HG02588 (cell line): ENCODE measurements around the gene CAMTA1.
"Not testable (repeated sequence)": the region's sequence is repeated elsewhere in the genome, so short reads cannot be mapped to it uniquely, and the experiment has no call there.

Experiments
- ATAC-seq: cut with Tn5 transposase; IDR thresholded peaks from one replicate; pipeline ENCODE4 v1.9.1; 2021; ENCODE audit warnings: mild to moderate bottlenecking, moderate library complexity; ENCODE audit not compliant: unreplicated experiment

CAMTA1 gene

DNA sequence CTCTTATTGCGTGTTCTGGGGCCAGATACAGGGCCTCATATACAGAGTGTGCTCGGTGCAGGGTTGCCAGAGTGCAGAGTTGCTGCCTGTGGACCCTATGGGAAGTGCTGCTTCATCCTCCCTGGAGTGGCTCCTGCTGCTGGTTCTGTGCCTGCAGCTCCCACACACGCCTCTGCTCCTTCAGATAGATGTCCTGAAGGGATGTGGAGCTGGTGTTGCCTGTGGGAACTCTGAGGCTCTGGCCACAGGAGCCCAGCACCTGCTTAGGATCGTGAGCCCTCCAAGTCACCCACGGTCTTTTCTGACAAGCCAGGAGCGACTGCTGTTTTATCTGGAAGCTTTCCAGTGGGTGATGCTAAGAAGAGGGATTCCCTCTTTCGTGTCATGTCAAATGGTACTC is 120.5 kb downstream of the CAMTA1 start:
- no peak for ATAC-seq

DNA sequence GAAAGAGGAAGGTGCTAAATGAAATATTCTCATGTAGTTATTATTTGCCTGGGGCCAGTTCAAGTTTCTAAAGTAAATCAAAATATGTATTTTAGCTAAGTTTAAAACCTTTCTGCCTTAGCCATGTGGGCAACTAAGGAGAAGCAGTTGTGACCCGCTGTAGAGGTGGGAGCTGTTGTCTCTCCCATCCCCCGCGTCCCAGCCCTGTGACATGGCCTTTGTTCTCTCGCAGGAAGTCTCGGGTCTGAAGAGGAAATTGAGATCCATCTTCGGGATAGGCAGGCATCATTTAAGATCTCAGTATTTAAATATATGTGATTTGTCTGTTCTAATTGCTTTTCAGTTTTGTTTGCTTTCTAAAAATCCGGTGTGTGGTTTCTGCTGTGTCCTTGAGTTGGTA is 121.5 kb downstream of the CAMTA1 start:
- no peak for ATAC-seq

DNA sequence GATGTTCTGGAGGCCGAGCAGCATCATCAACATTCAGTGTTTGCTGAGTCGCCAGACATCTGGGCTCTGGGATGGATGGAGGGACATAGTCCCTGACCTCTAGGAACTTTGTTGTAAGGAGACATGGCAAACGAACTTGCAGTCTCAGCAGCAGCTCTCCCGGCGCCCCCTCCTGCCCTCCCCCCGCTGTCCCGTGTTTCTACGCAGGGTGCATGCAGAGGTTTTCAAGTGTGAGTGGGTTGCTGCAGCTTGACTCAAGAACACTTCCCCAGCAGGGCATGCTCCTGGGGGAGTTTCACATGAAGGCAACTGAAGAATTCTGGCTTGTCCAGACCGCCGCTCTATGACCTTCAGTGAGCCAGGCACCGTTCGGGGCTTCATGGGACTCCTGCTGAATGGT is 121.9 kb downstream of the CAMTA1 start:
- ATAC-seq, result no peak

DNA sequence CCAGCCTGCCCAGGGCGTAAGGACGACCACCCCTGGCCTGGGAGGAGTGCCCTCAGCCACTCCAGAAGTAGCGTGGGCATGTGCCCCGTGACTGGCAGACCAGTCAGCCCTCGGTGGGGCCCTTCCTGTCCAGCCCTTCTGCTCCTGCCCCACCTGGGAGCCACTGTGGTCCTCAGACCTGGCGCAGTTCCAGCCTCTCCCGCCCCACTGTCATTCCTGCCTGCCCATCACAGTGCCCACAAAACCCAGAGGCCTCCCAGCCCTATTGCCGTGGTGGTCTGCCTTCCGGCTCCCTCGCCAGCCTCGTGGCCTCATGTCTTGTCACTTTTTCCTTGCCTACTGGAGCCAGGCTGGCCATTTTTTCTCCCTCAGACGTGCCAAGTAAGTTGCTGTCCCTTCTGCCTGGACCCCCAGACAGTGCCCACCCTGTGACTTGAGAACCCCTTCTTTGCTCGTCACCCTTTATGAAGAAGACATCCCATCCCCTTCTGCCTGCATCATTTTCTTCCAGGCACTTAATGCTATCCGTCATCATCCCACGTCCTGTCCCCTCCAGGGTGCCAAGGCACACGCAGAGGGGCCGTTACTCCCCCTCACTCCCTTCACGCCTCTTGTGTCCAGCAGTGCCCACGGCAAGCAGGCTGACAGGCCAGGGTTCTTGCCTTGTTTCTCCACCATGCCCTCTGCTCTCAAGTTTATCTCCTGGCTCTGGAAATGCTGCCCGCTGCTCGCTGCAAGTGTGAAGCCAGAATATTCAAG is 122.6 kb downstream of the CAMTA1 start:
- ATAC-seq, result no peak

DNA sequence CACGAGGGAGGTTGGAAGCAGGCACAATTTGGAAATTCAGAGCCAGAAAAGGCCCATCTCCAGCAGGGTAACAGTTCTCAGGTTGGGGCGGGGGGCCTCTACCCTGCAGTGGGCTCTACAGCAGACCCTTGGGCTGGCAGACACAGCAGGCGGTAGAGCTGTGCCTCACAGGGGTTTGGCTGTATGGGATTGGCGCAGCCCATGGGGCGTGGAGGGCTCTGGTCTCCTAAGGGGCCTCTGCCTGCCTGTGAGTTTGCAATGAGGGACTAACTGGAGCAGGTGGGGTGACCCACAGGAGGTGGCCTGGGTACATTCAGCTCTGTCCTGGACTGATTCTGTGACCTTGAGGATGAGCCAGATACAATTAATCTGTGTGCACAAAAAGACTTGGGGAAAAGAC is 124.1 kb downstream of the CAMTA1 start:
- ATAC-seq, result no peak

DNA sequence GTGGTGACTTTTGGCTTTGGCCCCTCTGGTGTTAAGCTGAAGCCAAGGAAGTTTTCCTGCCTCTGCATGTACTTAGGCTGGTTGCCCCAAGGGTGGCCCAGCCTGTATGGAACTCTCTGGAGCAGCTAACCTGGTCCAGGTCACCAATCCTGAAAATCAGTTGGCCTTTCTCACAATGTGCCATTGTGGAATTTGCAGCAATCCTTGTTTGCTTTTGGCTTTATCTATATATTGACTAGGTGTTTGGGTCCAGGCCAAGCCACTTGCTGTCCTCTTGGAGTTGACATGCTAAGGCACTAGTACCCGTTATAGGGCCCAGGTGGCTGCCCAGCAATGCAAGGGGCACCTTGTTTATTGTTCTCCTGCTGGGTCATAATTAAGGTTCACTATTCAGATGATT is 124.6 kb downstream of the CAMTA1 start:
- no peak for ATAC-seq

DNA sequence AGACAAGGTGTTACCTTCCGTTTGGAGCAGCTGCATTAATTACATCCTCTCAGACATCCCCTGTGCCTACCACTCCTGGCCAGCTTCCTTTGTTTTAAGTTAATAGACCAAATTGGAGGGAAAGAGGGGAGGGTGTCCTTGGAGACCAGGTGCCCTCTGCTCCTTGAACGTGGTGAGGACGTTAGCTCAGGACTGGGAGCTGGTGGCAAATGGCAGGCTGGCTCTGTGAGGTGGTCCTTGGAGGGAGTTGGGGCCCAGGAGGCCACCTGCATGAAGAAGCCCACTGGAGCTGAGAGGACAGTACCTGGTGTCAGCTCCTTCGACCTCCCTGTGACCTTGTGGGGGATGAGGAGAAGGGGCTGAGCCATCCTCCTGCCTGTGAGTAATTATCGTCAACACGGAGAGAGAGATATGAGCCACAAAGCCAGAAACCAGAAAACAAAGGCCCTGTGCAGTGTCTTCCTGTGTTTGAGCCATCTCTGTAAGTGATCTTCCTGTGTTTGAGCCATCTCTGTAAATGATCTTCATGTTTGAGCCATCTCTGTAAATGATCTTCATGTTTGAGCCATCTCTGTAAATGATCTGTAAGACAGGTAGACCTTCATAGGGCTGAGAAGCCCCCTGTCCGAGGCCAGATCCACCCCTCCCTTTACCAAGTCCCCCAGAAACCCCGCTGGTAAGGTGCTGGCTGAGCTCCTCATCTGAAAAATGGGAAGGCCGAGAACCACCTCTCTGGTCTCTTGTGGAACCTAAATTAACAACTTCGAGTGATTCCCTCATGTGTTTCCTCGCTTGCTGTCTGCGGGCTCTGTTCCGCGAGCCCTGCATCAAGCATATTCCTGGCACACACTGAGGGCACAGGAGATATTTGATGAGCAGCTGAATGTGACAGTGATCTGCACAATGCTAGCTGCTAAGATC is 126.0 kb downstream of the CAMTA1 start:
- ATAC-seq, result no peak

DNA sequence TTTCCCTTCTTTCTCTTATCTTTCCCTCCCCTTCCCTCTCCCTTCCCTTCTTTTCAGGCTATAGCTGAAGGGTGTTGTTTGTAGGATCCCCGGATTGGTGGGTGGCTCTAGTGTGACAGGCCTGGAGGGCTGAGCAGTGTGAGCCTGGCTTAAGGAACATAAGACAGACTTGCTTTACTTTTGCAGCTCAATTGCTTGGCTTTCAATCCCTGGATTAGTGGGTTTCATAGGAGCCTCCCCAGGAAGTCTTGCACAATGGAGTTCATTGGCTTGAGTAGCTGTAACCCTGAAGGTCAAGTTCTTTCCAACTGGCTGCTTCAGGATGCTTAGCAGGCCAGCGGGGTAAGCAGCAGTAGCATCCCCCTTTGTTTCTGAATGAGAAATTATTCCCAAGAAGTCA is 126.7 kb downstream of the CAMTA1 start:
- no peak for ATAC-seq

DNA sequence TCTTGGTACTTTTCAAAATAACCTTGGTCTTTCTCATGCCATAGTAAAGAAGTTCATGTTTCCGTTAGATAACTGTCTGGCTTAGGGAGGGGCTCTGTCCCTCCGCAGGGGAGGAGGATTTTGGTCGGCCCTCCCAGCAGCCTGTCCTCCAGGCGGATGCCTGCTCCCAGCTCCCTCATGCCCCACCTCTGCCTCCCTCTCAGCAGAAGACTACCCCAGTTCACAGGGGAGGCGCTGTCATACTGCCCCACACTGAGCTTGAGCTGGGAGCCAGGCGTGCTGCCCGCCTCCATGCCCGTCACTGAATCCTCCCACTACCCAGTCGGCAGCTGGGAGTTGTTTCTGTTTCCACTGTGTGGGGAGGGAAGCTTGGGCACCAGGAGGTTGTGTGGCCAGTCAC is 127.3 kb downstream of the CAMTA1 start:
- no peak for ATAC-seq

DNA sequence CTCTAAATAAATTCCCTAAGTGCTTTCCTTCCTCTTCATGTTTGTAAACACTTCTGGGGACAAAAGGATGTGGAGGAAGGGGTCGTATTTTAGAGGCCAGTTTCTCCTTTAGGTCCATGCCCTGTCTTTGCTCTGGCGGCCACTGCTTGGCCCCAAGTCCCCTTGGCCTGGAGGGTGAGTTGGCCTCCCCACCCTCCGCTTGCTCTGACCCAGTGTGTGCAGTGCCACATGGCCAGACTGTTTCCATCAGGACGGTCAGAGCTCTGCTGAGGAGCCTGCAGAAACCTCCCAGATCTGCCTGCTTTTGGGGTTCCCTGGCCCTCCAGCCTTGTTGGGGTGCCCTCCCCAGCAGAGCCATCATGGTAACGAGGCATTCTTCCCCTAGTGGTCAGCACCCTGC is 127.8 kb downstream of the CAMTA1 start:
- ATAC-seq, result no peak

DNA sequence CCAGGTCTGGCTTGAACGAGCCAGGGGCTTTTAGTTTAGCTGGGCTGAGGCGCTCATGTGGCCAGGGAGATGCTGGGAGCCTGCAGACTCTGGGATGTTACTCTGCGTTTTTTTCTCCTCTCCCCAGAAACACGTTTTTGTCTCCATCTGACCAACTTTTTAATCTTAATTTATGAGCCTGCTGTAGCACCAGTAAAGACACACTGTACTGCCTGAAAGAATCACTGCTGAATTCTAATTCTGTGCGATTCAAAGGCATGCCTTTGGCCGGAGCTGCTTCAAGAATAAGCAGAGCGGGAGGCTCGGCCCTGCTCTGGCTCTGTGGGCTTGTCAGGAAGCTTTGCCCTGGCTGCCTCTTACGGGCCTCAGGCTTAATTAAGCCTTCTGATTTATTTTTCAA is 129.5 kb downstream of the CAMTA1 start:
- no peak for ATAC-seq

DNA sequence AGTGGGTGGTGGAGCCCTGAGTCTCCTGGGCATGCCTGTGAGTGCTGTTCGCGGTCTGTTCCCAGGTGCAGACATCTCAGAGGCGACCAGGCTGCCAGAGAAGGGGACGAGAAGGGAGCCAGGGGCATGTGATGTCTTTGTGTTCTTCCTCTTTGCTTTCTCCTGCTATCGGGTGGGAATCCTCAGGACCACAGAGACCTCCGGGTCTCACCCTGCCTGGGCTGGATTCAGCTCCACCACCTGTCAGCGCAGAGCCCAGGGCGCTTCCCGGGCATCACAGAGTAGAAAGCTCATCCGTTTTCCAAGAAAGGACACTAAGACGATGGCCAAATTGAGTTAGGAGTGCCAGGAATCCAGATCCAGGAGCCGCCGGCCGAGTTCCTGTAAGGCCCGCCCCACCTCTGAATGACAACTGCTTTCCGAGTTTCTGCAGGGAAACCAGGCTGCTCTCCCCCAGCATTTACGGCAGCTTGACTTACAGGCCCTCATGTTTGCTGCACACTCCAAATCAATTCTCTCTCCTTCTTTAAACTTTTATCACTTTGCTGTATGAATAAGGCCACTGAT is 130.8 kb downstream of the CAMTA1 start:
- ATAC-seq, result no peak

DNA sequence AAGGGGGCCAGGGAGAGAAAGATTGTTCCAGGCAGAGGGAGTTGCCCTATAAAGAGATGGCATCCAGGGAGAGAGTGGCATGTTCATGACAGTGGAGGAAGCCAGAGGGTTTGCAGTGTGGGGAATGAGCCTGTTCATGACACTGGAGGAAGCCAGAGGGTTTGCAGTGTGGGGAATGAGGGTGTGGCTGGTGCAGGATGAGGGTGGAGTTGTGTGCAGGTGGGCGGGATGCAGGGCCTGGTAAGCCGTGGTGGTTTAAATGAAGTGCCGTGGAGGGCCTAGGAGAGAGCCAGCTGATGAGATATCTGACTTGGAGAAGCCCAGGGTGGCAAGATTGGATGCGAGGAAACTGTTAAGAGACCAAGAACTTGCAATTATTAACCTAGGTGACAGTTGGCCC is 131.8 kb downstream of the CAMTA1 start:
- ATAC-seq, result no peak

DNA sequence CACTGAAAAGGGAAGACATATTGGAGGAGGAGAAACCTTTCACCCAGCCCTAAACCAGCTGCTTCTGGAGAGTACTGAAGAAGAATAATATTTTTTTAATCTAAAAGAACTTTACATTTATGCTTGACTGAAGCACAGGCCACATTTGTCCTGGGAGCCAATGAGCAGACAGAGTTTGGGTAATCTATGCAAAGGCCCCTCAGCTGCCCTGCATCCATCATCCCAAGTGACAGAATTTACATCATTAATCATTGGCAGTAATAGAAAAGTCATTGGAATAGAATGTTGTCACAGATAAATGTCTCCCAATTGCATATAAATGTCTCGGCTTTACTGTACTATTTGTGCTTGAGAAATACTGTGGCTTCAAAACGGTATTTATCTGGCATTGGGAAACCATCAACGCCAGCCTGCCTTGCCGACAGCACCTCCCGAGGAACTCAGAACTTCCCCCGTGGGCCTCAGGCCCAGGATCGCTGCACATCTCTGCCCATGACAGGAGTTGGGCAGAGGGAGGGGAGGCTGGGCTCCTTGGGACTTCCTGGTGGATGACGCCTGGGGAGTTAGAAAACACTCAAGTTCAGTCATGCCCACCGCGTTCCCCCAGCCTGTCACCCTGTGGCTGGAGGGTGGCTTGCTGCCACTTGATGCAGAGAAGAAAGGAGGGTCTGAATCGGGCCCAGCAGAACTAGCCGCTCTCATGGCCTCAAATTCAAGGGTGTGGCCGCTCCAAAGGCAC is 133.1 kb downstream of the CAMTA1 start:
- no peak for ATAC-seq

DNA sequence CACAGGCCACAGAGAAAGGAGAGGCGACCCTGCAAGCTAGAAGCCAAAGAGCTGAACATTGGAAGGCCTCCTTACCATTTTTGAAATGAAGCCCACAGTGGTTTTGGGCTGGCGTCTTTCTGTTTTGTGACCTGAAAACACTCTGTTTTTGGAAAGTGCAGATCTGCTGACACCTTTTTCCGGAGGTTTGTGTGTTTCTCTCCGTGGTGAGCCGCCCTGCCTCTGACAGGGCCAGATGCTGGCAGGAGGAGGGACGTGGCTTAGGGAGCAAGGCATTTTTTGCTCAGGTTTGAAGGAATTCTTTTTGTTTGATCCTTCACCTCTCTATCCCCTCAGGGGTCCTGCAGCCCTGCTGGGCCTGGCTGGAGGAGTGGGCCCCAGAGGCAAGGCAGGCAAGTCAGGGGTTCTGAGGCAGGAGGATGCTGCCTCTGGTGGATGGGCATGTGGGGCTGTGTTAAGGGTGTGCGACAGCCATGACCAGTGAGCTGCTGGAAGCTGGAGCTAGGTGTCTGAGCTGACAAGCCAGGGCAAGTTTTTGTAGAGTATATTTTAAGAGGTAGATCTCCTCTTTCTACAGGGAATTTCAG is 133.8 kb downstream of the CAMTA1 start:
- ATAC-seq, result no peak

DNA sequence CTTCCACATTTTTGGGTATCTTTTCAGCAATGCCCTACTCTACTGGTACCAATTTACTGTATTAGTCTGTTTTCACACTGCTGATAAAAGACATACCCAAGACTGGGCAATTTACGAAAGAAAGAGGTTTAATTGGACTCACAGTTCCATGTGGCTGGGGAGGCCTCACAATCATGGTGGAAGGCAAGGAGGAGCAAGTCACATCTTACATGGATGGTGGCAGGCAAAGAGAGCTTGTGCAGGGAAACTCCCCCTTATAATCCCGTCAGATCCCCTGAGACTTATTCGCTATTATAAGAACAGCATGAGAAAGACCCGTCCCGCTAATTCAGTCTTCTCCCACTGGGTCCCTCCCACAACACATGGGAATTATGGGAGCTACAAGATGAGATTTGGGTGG is 136.3 kb downstream of the CAMTA1 start:
- ATAC-seq, result not testable (repeated sequence)

DNA sequence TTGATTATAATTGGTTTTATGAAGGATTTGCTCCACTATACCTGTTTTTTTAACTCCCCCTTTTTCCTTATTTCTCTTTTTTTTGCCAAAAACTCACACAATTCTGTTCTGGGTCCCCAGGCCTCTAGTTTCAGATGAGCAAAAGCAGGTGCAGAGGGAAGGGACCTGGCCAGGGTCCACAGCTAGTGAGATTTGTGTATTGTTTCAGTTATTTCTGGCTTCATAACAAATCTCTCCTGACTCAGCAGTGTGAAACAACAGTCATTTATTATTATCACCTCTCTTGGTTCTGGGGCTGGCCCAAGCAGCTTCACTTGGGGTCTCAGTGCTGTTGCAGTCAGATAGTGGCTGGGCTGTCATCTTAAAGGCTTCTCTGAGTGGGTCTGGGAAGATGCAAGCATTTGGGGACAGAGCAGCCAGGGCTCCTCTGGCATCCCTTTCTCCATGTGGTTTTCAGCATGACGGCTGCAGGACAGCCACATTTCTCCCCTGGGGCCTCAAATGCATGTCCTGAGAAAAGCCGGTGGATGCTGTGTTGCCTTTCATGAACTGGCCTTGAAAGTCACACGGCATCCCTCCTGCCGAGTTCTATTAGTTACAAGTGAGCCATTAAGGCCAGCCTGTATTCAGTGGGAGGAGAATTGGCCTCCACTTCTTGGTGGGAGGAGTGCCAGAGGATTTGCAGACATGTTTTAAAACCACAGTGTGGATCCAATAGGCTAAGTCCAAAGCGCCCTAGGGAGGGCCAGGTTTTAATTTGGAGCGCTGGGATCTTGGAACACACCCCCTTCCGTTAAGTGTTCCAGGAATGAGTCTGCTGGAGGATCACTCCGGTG is 137.1 kb downstream of the CAMTA1 start:
- no peak for ATAC-seq

DNA sequence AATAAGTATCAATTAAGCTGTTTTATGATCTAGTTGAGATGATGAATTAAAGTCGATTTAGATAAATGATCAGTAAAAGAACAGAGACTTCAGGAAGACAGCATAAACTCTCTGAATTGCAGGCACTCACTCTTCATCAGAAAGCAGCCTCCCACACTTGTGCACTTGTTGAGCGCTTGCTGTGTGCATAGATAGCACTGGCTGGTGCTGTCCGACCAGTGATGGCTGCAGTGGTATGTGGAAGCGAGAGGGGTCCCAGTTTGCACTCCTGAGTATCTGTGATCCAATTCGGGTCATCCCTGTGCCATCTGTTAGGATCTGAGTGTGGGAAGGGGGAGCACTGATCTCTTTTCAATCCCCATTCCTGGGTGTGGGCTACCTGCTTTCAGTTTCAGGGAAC is 137.8 kb downstream of the CAMTA1 start:
- ATAC-seq, result no peak

DNA sequence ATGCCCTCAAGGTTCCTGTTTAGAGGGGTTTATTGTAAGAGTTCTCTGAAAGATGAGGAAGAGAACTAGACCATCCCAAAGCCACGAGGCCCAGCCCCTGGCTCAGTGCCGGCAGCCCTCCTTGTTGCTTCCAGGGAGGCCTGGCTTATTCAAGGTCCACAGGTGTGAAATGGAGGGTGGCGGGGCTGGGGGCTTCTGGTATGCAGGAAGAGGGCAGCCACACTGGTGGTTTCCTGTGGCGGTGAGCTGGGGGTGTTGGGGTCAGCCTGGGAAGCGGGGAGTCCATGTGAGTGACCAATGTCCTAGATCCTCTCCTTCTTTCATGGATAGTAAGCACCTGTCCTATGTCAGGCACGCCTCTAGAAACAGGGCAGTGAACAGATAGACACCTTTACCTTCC is 138.2 kb downstream of the CAMTA1 start:
- ATAC-seq, result no peak
